ENCODE data around the gene DHRSX.
"Not testable (repeated sequence)": the region's sequence is repeated elsewhere in the genome, so short reads cannot be mapped to it uniquely, and the experiment has no call there.

Gene DHRSX

DNA sequence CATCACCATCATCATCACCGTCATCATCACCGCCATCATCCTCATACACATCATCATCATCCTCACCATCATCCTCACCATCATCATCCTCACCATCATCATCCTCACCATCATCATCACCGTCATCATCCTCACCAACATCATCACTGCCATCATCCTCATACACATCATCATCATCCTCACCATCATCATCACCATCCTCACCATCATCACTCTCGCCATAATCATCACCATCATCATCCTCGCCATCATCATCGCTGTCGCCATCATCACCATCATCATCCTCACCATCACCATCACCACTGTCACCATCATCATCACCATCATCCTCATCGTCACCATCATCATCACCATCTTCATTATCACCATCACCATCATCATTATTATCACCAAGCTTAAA lies 19.8 kb upstream of the DHRSX start:
- no peak for DNase-seq (ENCODE audit: low spot score)

DNA sequence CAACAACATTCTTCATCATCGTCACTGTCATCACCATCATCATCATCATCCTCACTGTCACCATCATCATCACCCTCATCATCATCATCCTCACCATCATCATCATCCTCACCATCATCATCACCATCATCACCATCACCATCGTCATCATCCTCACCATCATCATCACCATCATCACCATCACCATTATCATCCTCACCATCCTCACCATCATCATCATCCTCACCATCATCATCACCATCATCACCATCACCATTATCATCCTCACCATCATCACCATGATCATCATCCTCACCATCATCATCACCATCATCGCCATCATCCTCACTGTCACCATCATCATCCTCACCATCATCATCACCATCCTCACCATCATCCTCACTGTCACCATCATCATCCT lies 18.9 kb upstream of the DHRSX start:
- DNase-seq (ENCODE audit: low spot score): not testable (repeated sequence)

DNA sequence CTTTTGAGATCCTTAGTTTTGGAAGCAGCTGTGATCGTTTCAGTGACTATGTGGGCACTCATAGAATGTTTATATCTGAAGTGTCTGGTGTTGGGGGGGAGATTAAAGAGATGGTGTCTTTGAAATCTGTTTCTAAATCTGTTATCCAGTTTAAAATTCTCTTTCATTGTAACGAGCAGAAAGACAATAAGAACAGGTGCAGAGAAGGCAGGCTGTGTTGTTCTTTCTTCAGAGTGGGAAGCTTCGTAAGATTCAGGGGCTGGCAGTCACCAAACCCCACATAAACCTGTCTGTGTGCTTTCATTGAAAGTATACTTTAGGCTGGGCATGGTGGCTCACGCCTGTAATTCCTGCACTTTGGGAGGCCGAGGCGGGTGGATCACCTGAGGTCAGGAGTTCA lies 16.3 kb upstream of the DHRSX start:
- DNase-seq (ENCODE audit: low spot score): no peak

DNA sequence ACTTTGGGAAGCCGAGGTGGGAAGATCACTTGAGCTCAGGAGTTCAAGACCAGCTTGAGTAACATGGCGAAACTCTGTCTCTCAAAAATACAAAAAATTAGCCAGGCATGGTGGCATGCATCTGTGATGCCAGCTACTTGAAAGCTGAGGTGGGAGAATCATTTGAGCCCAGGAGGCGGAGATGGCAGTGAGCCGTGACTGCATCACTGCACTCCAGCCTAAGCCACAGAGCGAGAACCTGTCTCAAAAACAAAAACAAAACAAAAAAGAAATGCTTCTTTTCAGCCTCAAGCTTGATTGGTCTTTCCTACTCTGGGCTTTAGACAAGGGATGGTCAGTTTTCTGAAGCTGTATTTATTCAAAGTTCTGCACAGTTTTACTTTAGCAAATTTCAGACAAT lies 15.8 kb upstream of the DHRSX start:
- DNase-seq (ENCODE audit: low spot score): no peak

DNA sequence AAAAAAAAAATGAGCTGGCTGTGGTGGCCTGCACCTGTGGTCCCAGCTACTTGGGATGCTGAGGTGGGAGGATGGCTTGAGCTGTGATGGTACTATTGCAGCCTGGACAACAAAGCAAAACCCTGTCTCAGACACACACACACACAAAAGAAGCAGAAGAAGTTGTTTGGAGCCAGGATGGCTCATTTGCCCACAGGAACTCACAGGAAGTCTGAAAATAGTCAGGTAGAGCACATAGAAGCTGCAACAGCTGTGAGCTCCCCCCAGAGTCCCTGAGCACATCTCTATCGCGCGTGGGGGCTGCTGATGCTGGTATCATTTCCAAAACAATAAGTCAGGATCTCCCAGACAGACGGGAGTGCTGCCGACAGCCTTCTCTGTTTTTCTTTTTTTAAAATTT lies 13.4 kb upstream of the DHRSX start:
- DNase-seq (ENCODE audit: low spot score): no peak

DNA sequence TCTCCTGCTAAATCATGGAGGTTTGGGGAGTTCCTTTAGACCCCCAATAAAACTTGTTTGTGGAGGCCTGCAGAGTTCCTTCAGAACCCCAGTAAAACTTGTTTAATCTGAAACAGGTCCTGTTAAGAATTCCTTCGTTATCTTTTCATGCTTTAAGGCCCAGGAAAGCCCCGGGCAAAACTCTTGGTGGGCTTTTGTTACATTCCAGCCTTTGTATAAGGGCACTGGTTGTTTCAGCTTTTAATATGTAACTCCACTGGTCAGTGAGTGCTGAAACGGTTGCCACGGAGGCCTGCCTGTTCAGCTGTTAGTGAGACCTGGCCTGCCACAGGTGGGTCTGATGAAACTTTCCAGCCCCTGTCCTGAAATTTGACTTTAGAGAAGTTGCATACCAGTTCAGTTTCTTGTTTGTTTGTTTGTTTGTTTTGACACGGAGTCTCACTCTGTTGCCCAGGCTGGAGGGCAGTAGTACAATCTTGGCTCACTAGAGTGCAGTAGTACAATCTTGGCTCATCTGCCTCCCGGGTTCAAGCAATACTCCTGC lies 12.4 kb upstream of the DHRSX start:
- no peak for DNase-seq (ENCODE audit: low spot score)

DNA sequence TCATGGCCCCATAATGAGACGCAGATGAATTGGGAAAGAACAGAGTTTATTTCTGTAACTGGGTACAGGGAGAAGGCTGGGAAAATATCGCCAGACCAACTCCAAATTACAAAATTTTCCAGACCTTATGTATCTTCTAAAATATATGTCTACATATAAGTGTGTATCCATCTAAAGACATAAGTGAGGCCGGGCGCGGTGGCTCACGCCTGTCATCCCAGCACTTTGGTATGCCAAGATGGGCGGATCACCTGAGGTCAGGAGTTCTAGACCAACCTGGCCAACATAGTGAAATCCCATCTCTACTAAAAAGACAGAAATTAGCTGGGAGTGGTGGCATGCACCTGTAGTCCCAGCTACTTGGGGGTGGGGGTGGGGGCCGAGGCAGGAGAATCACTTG lies 11.7 kb upstream of the DHRSX start:
- no peak for DNase-seq (ENCODE audit: low spot score)

DNA sequence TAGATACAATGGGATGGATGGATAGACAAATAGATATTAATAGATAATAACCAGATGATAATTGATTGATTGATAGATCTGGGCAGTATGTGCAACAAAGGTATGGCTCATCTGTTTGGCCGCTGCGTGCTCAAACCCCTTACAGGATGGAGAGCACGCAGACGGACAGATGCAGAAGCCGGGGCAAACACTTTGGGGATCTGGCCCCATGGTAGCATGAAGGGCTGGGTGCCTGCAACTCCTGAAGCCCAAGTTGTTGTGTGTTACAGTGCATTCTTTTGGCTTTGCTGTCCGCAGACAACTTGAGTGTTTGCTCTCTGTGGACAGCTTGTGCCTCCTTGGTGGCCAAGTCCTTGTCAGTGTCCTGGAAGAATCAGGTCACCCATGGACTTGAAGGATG lies 10.6 kb upstream of the DHRSX start:
- DNase-seq (ENCODE audit: low spot score): no peak

DNA sequence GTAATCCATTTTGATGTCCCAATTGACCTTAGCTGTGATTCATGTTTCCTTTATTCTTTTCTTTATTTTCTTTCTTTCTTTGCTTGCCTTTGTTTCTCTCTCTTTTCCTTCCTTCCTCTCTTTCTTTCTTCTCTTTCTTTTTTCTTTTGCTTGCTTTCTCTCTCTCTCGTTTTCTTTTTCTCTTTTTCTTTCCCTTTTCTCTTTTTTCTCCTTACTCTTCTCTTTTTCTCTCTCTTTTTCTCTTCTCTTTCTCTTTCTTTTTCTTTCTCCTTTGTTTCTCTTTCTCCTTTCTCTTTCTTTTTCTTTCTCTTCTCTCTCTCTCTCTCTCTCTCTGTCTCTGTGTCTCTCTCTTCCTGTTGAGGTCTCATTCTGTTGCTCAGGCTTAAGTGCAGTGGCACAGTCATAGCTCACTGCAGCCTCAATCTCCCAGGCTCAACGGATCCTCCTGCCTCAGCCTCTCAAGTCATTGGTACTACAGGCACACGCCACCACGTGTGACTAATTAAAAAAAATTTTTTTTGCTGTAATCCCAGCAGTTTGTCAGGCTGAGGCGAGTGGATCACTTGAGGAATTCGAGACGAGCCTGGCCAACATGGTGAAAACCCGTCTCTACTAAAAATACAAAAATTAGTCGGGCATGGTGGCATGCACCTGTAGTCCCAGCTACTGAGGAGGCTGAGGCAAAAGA lies 8.0 kb upstream of the DHRSX start:
- DNase-seq (ENCODE audit: low spot score): no peak

DNA sequence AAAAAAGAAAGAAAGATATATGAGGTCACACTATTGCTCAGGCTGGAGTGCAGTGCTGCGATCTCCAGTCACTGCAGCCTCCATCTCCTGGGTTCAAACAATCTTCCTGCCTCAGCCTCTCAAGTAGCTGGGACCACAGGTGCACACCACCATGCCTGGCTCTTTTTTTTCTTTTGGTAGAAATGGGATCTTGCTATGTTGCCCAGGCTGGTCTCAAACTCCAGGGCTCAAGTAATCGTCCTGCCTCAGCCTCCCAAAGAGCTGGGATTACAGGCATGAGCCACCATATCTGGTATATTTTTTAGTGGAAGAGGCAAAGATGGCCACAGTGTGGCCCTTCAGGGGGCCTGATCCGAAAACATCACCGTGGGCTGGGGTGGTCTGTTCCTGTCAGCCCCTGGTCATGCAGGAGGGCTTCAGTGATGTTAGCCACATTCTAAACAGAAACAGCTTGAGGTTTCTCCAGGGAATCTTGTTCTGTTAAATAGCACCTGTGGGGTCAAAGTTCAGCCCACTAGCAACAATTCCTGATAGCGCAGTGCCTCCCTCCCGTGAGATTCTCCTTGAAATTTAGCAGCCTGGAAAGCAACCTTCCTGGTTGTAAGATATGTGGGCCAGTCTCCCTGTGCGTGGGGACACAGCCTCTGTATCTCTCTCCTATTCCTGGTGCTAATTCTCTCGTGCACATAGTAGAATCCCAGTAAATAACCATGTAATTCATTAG lies 7.3 kb upstream of the DHRSX start:
- no peak for DNase-seq (ENCODE audit: low spot score)

DNA sequence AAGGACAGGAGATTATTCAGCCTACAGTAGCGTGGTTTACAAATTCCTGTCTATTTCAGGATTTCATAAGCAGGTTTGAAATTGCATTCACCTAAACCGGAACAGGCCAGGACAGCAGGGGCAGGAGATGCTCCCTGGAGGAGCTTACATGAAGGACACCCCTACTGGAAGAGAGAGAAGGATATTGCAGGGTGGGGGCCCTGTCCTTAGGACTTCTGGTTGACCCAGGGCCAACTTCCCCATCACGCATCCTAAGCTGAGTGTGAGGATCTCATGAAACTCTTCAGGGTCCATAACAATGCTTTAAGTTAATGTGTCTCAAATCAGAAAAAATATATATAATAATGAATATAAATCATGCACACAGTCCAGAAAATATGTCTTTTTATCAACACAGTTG lies 6.4 kb upstream of the DHRSX start:
- no peak for DNase-seq (ENCODE audit: low spot score)

DNA sequence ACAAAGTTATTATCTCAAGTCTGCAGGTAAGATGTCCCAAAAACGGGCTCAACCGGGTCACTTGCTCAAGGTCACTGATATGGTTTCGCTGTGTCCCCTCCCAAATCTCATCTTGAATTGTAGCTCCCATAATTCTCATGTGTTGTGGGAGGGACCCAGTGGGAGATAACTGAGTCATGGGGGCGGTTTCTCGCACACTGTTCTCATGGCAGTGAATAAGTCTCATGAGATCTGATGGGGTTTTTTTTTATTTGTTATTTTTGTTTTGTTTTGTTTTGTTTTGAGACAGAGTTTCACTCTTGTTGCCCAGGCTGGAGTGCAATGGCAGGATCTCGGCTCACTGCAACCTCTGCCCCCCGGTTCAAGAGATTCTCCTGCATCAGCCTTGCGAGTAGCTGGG lies 4.6 kb upstream of the DHRSX start:
- DNase-seq (ENCODE audit: low spot score): not testable (repeated sequence)

DNA sequence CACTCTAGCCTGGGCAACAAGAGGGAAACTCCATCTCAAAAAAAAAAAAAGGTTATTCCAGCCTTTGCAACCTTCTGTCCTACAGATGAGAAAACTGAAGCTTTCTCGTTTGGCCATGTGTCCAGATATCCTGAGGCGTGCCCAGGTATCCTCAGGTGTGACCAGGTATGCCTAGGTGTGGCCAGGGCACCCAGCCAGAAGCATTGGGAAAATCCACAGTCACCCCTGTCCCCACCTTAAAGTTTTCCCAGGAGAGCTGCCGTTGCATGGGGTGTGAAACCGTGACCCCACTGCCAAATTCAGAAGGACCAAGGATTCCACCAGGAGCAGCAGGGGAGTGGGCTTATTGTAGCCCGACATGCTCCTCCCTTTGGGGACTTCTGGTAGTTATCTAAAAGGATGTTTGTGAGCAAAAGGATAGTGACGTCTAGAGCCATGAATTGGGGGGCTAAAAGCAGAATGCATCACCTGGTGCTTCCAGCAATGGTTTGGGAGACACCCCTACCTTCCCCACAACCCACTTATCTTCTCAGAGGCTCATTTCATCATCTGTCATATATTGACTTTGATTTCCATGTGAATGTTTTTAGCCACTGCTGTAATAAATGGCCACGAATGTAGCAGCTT lies 4.0 kb upstream of the DHRSX start:
- no peak for DNase-seq (ENCODE audit: low spot score)

DNA sequence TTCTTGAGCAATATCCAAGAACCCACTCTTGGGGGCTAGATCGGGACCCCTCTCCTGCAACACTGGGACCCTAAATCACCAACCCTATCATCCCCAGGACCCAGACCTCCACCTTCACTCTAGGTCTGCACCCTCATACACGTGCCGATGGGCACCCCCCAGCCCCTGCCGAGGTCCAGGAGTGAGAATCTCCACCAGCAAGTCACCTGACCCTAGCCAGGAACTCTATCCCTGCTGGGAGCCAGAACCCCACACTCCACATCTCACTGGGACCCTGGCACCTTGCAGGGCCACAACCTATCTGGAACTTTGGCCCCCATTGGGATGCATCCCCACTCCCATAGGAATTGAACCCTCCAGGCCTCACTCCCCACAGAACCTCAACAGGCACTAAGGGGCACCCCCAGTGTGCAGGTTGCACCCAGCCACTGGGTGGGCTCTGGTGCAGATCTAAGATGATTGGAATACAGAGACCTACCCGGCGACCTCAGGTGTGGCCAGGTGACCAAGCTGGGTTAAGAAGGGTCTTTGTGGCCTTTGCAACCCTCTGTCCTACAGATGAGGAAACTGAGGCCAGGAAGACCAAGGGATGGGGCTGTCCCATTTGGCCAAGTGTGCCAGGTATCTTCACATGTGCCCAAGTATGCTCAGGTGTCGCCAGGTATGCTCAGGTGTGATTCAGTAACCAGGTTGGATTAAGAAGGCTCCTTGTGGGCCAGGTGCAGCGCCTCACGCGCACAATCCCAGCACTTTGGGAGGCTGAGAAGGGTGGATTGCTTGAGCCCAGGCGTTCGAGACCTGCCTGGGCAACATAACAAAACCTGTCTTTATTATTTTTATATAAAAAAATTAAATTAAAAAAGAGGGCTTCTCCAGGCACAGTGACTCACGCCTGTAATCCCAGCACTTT lies 3.1 kb upstream of the DHRSX start:
- DNase-seq (ENCODE audit: low spot score): no peak

DNA sequence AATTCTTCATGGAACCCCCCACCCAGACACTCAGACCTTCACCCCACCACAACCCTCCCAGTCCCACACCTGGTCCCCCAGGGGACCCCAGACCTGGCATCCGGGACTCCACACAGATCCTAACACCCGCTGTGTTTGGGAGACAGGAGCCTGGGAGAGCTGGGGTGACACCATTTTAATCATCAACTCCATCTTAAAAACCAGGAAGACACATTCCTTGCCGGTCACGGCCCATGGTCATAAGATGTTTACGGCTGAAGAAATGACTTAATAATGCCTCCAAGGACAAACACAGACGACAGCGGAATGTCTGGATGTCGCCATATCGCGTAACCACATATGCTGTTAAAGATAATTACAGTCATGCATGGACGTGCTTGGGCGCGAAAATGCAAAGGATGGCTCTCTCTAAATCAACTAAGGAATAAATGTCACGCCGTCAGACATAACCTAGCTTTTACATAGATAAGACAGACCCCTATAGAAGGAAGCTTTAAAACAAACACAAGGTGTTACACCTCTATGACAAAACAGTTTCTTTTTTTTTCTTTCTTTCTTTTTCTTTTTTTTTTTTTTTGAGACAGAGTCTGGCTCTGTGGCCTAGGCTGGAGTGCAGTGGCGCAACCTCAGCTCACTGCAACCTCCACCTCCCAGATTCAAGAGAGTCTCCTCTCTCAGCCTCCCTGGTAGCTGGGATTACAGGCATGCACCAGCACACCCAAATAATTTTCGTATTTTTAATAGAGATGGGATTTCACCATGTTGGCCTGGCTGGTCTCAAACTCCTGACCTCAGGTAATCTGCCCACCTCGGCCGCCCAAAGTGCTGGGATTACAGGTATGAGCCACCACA lies 2.1 kb upstream of the DHRSX start:
- no peak for DNase-seq (ENCODE audit: low spot score)

DNA sequence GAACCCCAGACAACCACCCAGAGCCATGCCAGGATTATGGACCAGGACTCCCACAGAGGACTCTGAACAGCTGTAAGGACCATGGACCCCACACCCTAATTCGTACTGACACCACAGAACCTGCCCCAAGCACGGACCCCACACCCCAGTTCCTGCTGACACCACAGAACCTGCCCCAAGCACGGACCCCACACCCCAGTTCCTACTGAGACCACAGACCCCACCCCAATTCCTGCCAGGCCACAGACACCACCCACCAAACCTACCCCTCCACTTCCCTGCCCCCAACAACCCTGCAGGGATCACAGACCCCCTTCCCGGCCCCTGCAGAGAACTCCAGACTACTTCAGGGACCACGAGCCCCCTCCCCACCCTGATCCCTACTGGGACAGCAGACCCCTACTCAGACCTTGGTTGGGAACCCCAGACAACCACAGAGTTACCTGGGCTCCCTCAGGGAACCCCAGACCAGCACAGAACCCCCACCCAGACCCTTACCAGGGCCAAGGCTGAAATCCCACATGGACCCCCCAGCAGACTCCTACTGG lies 1.4 kb upstream of the DHRSX start:
- no peak for DNase-seq (ENCODE audit: low spot score)

DNA sequence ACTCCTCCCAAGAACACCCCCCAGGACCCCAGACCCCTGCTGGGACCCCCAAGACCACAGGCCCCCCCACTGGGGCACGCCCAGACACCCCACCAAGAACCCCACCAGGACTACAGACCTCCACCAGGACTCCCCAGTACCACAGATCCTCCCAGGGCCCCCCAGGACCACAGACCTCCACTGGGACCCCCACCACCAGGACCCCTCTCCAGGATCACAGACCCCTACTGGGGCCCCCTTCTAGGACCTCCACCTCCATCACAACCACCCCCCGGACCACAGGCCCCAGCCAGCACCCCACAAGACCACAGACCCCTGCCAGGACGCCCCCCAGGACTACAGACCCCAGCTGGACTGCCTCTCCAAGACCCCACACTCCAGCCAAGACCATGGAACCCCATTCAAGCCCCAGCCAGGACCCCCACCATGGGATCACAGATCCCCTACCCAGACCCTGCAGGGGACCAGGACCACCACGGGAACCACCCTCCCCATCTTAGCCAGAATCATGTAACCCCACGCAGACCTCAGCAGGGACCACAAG lies 855 bp upstream of the DHRSX start:
- DNase-seq (ENCODE audit: low spot score): no peak

DNA sequence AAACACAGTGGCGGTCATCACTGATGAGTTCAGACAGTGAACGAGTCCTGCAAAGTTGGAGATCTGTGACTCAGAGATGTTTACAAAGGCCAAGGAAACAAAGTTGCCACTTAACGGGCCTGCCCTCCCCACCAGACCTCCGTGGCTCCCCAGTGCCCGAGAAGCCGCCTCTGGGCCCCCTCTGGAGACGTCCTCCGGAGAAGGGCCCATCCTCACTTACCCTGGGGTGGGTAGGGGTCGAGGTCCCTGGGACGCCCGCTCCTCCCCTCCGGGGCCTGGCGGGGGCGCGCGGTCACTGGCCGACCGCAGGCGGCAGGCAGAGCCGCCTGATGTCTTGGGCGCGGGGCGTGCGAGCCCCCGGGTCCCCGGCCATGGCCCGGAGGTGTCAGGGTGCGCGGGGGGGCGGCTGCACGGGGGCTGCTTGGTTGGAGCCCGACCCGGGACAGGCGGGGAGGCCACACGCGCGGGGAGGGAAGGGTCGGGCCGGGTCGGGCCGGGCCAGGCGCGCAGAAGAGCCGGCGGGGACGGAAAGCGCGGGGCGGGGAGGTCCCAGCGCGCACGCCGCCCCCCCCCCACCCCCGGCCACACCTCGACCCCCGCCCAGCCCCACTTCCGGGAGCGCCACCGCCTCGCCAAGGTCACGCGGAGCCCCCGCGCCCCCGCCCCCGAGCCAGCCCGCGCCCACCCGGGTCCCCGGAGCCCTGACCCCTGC lies 529 bp downstream of the DHRSX start:
- DNase-seq (ENCODE audit: low spot score): peak; percentile 7

DNA sequence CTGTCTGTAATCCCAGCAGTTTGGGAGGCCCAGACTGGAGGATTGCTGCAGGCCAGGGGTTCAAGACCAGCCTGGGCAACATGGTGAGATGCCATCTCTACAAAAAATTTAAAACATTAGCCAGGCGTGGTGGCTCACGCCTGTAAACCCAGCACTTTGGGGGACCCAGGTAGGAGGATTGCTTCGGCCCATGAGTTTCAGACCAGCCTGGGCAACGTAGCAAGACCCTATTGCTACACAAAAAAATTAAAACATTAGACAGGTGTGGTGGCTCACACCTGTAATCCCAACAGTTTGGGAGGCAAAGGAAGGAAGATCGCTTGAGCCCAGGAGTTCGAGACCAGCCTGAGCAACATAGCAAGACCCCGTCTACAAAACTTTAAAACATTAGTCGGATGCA lies 1.3 kb downstream of the DHRSX start:
- no peak for DNase-seq (ENCODE audit: low spot score)

DNA sequence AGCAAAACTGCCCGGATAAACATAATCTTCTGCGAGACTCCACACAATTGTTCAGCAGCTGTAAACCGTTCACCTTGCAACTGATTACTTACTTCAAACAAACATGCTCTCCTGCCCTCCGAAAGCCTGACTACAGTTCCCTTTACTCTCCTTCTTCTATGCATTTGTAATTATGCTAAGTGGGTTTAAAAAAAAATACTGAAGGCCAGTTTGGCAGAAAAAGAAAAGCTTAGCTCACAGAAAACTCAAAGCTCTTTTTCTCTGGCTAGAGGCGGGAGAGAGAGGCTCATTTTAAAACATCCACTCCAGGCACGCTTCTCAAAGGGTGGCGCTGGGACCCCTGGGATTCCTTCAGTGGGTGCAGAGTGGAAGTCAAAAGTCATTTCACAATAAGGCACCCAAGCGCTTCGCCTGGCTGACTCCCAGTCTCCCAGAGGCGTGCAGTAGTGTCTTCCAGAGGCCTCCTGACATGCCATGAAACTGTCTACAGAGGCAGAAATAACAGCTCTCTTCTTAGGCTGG lies 1.9 kb downstream of the DHRSX start:
- no peak for DNase-seq (ENCODE audit: low spot score)

Measured in SW480 (cell line).